Muscle layer of colon (tissue), 2 donors: Measurements from ENCODE around the gene CCDC73.
"Not testable (repeated sequence)": the region's sequence is repeated elsewhere in the genome, so short reads cannot be mapped to it uniquely, and the experiment has no call there.

ENCODE experiments used
- H3K27ac ChIP-seq: one replicate; pipeline ENCODE4 v1.7.0; 2013; ENCODE audit warnings: low read depth, mild to moderate bottlenecking, low read length, moderate library complexity
- H3K27me3 ChIP-seq, 2 donors: one replicate each; pipeline ENCODE4 v1.7.0; 2013; ENCODE audit warnings: low read length in 2 of 2, mild to moderate bottlenecking in 2 of 2; ENCODE audit not compliant: insufficient read depth in 2 of 2, control insufficient read depth in 1 of 2
- H3K36me3 ChIP-seq: one replicate; pipeline ENCODE4 v1.7.0; 2013; ENCODE audit warnings: mild to moderate bottlenecking, low read length; ENCODE audit not compliant: insufficient read depth
- H3K4me1 ChIP-seq: one replicate; pipeline ENCODE4 v1.7.0; 2013; ENCODE audit warnings: mild to moderate bottlenecking, low read length; ENCODE audit not compliant: insufficient read depth
- H3K4me3 ChIP-seq, 2 donors: one replicate each; pipeline ENCODE4 v1.7.0; 2013; ENCODE audit warnings: low read length in 2 of 2, low read depth in 1 of 2, mild to moderate bottlenecking in 1 of 2, moderate library complexity in 1 of 2
- H3K9ac ChIP-seq: one replicate; pipeline ENCODE4 v1.7.0; 2013; ENCODE audit warnings: low read length
- H3K9me3 ChIP-seq: one replicate; pipeline ENCODE4 v1.7.0; 2013; ENCODE audit warnings: mild to moderate bottlenecking, low read length
- donor health status: abdominal sarcoma.
- donor health status: Adenocarcinoma of cecum.

Gene CCDC73

DNA sequence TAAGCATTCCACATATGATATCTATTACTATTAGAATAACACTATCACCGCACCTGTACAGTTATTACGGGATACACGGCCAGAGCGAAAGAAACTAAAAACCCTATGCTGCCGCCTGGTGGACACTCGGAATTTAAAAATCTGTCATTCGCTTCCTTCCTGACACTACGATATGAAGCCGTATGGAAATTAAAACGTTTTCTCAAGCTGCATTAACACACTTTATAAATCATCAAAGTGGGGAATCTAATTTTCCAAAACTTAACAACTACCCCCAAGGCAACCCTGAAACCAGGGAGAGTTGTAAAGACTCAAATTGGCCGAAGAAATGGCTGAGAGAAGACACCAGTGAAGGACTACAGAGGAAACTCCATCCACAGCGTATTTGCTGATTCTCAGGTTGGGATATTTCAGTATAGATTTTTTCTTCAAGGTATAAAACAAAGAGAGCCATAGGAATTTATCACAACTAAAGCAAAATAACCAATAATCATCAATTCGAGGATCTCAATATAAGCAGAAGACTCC is 1.4 kb downstream of the CCDC73 start:
- H3K4me3 ChIP-seq, result peak overlapping the region; percentile 7 to 29
- H3K9me3 ChIP-seq, result no peaks in the 10 kb centered on the region
- no peak overlapping the region for H3K9ac ChIP-seq
- no peaks in the 10 kb centered on the region for H3K27me3 ChIP-seq
- H3K27ac ChIP-seq, result no peak overlapping the region
- H3K36me3 ChIP-seq, result no peaks in the 10 kb centered on the region
- peaks cover 4% of the 10 kb centered on the region for H3K4me1 ChIP-seq

DNA sequence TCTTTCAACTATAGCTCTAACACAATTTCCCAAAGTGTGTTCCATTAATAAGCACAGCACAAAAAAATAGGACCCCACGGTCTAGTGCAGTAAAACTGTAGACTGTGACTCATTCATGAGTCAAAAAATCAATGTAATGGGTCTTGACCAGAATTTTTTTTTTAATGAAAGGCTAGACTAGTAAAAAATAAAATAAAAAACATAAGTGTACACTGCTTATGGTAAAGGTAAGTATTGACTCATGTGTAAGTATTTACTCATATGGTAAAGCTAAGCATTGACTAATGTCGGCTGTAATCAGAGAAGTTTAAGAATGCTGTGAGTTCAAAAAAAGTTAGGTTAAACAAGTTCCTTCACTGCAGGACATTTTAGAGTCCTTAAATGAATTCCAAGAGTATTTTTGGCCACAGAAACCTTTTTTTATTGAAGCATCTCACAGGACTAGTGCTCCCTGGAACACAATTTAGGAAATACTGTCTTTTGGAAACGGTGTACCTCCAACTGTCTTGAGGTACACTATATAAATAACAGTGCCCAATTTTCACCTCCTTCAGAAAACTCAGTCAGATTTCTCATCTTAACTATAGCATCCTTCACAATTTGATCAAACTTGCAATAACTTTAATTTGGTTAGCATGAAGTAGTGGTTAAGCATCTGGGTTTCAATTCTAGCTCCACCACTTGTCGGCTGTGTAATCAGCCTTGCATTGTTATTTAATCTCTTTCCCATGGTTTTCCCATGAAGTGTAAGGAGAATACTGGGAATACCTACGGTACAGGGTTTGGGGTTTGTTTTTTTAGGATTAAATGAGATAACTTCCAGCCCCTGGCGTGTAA is 2.1 kb downstream of the CCDC73 start:
- Histone ChIP-seq H3K9me3 (no peaks in the 10 kb centered on the region), H3K27ac (no peak overlapping the region), H3K4me3 (peak overlapping the region; percentile 7 to 29), H3K9ac (no peak overlapping the region), H3K36me3 (no peaks in the 10 kb centered on the region), H3K27me3 (no peaks in the 10 kb centered on the region), H3K4me1 (peaks cover 4% of the 10 kb centered on the region)

DNA sequence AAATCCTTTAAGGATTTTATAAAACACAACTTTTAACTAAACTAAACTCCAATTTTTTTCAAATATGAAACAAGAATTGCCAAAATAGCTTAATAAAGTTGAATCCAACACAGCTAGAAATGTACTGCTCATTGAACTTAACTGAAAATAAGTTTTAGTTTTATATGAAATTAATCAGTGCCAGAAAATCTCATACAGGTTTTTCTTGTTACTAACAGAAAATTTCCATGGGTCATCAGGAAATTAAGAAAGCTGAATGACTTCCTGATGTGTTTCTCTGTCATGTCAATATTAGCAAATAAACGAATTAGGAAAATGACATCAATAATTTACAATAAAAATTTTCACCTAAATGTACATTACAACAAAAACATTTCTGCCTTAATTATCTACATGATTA is 3.5 kb downstream of the CCDC73 start:
- Histone ChIP-seq H3K9me3 (no peaks in the 10 kb centered on the region), H3K27ac (no peak overlapping the region), H3K4me1 (peaks cover 4% of the 10 kb centered on the region), H3K36me3 (no peaks in the 10 kb centered on the region), H3K9ac (no peak overlapping the region), H3K4me3 (no peak overlapping the region), H3K27me3 (no peaks in the 10 kb centered on the region)

DNA sequence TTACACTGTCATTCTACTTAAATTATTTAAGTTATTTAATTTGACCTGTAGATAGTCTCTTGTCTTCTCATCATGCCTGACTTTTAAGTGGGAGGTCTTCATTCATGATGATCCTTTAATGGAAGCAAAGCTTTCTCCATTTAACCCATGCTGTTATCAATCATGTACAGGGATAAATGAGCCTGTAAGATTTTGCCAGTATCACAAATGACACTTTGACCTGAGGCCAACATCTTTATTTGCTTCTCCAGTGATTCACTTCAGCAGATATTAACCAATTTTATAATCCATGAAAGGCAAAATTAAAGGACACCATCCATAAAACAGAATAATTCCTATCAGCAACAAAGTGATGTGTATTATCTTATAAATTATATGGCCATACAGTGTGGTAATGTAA is 7.7 kb downstream of the CCDC73 start:
- H3K9me3 ChIP-seq, result no peaks in the 10 kb centered on the region
- no peak overlapping the region for H3K9ac ChIP-seq
- H3K27me3 ChIP-seq, result no peaks in the 10 kb centered on the region
- H3K4me3 ChIP-seq, result no peak overlapping the region
- no peak overlapping the region for H3K27ac ChIP-seq
- no peaks in the 10 kb centered on the region for H3K36me3 ChIP-seq
- no peaks in the 10 kb centered on the region for H3K4me1 ChIP-seq

DNA sequence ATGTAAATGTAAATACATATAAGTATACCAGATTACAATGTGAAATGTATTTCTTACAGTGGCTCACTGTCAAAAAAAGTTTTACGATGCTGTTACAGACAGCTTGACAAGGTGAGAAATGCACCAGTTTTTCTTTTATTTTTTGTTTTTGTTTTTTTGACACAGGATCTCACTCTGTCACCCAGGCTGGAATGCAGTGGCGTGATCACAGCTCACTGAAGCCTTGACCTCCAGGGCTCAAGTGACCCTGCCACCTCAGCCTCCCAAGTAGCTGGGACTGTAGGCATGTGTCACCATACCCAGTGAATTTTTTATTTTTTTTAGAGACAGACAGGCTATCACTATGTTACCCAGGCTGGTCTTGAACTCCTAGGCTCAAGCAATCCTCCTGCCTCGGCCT is 9.2 kb downstream of the CCDC73 start:
- Histone ChIP-seq H3K27me3 (no peaks in the 10 kb centered on the region), H3K4me3 (no peak overlapping the region), H3K9ac (no peak overlapping the region), H3K4me1 (no peaks in the 10 kb centered on the region), H3K36me3 (no peaks in the 10 kb centered on the region), H3K9me3 (no peaks in the 10 kb centered on the region), H3K27ac (no peak overlapping the region)

DNA sequence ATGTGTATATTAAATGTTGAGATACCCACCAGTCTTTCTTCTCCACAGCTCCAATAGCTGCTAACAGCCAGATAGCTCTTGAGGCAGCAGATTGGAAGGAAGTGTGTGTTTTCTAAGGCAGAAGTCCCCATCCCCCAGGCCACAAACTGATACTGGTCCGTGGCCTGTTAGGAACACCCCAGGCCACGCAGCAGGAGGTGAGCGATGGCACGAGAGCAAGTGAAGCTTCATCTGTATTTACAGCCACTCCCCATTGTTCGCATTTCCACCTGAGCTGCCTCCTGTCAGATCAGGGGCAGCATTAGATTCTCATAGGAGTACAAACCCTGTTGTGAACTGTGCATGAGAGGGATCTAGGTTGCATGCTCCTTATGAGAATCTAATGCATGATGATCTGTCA is 12.7 kb downstream of the CCDC73 start:
- Histone ChIP-seq H3K4me1 (no peaks in the 10 kb centered on the region), H3K9me3 (no peaks in the 10 kb centered on the region), H3K9ac (no peak overlapping the region), H3K36me3 (no peaks in the 10 kb centered on the region), H3K27me3 (no peaks in the 10 kb centered on the region), H3K4me3 (no peak overlapping the region), H3K27ac (no peak overlapping the region)

DNA sequence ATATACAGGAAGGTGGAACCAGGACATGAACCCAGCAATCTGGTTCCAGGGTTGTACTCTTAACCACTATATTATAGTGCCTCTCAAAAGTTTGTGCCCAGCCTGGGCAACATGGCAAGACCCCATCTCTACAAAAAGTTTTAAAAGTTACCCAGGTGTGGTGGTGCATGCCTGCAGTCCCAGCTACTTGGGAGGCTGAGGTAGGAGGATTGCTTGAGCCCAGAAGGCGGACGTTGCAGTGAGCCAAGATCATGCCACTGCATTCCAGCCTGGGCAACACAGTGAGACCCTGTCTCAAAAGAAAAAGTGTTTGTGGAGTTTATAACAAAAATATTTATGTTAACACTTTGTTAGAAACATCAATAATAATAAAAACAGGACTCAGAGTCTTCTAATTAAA is 13.6 kb downstream of the CCDC73 start:
- H3K4me3 ChIP-seq, H3K27ac ChIP-seq, H3K9me3 ChIP-seq, H3K36me3 ChIP-seq, H3K9ac ChIP-seq, H3K4me1 ChIP-seq, H3K27me3 ChIP-seq: not testable (repeated sequence)

DNA sequence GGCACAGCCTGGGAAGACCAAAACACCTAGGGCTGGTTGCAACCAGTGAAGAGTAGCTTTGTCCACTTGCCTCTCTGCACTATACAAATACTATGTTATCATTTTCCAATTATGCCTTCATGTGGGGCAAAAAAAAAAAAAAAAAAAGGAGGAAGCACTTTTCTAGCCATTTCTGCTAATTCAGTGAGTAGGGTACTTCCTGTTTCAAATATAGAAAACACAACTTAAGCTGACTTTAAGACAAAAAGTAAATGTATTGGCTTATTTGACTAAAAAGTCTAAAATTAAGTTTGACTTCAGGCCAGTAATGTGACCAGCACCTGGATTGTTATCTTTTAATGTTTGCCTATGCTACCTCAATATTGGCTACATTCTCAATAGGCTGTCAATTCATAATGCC is 15.3 kb downstream of the CCDC73 start:
- Histone ChIP-seq H3K36me3 (no peaks in the 10 kb centered on the region), H3K9ac (no peak overlapping the region), H3K4me3 (no peak overlapping the region), H3K4me1 (no peaks in the 10 kb centered on the region), H3K9me3 (no peaks in the 10 kb centered on the region), H3K27ac (no peak overlapping the region), H3K27me3 (no peaks in the 10 kb centered on the region)

DNA sequence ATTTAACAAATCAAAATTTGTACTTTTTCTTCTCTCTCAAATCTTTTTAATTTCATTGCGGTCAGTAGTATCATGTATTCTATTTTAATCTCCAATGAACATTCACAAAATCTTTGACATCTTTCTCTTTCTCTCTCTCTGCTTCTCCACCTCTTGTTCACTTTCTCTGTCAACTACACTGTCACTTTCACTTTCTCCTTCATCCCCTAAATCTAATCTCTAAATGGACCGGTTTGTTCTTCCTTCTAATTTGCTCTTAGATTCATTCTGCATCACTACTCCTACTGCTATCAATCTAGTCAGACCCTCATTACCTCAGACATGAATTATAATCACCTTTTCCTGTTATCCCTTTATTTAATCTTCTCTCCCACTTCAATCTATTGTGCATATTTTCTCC is 18.6 kb downstream of the CCDC73 start:
- no peak overlapping the region for H3K4me3 ChIP-seq
- no peaks in the 10 kb centered on the region for H3K4me1 ChIP-seq
- no peak overlapping the region for H3K9ac ChIP-seq
- no peaks in the 10 kb centered on the region for H3K36me3 ChIP-seq
- no peaks in the 10 kb centered on the region for H3K27me3 ChIP-seq
- H3K9me3 ChIP-seq, result no peaks in the 10 kb centered on the region
- H3K27ac ChIP-seq, result no peak overlapping the region

DNA sequence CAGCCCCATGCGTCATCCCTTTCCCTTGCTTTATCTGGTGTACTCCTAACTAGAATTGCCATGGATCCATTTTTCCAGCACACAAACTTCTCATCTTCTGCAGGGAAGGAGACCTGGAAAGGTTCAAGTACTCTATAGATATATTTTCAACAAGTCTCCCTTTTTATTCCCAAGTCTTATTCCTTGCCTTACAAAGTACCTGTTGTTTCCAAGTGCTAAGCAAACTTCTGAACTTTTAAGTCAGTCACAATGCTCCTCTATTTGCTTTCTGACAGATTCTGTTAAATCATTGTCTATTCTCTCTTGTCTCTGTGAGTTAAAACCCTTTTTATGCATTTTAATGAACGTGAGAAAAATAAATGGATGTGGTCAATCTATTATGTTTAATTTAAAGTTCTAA is 20.4 kb downstream of the CCDC73 start:
- H3K9me3 ChIP-seq, result no peaks in the 10 kb centered on the region
- H3K4me3 ChIP-seq, result no peak overlapping the region
- H3K36me3 ChIP-seq, result no peaks in the 10 kb centered on the region
- H3K27ac ChIP-seq, result no peak overlapping the region
- H3K27me3 ChIP-seq, result no peaks in the 10 kb centered on the region
- no peak overlapping the region for H3K9ac ChIP-seq
- H3K4me1 ChIP-seq, result no peaks in the 10 kb centered on the region

DNA sequence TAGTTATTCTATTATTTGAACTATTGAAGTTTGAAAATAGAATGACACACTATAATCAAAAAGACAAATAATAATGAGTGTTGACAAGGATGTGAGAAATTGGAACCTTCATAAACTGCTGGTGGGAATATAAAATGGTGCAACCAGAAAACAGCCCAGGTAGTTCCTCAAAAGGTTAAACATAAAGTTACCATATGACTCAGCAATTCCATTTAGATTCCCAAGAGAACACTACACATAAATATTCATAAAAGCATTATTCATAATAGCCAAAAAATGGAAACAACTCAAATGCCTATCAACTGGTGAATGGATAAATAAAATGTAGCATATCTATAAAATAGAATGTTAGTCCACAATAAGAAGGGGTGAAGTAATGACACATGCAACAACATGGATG is 21.7 kb downstream of the CCDC73 start:
- Histone ChIP-seq H3K27me3 (no peaks in the 10 kb centered on the region), H3K4me3 (no peak overlapping the region), H3K36me3 (no peaks in the 10 kb centered on the region), H3K4me1 (no peaks in the 10 kb centered on the region), H3K9ac (no peak overlapping the region), H3K9me3 (no peaks in the 10 kb centered on the region), H3K27ac (no peak overlapping the region)

DNA sequence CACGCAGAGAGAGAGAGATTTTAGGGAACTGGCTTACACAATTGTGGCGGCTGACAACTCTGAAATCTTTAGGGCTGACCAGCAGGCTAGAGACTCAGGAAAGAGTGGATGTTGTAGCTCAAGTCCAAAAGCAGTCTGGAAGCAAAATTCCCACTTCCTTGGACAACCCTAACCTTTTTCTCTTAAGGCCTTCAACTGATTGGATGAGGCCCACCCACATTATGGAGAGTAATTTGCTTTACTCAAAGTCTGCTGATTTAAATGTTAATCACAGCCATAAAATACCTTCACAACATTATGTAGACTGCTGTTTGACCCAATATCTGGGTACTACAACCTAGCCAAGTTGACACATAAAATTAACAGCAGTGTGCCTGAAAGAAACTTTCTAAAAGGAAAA is 32.7 kb downstream of the CCDC73 start:
- not testable (repeated sequence) for H3K9me3 ChIP-seq, H3K27me3 ChIP-seq, H3K27ac ChIP-seq, H3K4me1 ChIP-seq, H3K36me3 ChIP-seq, H3K9ac ChIP-seq, H3K4me3 ChIP-seq
